IMR-90 (cell line): Measurements from ENCODE around the gene PITPNC1. TPM values are rescaled to one million over a fixed set of nuclear protein-coding genes. Genes with fewer than 3 reads are reported as not detected.

Source experiments
- ATAC-seq: fragments of 200-7000 bp; cut with Tn5 transposase; 2 replicates; pipeline ENCODE4 v1.9.1; 2020; ENCODE audit warnings: low read depth, mild to moderate bottlenecking, moderate library complexity
- BruUV-seq: library from RNA; stranded (reverse); fragments of 400-500 nt; replicated peaks from 2 replicates; lab custom pipeline; 2021; lab: Mats Ljungman, UMichigan
- CTCF ChIA-PET: fragments of 300-600 bp; formaldehyde crosslinking; extraction: SDS; loops from one replicate; lab custom pipeline; 2021; ENCODE audit warnings: antibody characterized with exemption; lab: Yijun Ruan, JAX
- POLR2A ChIA-PET: fragments of 300-600 bp; sonication (Branson Sonifier 250); formaldehyde crosslinking; loops from one replicate; lab custom pipeline; 2022; ENCODE audit warnings: antibody characterized with exemption; ENCODE audit not compliant: unreplicated experiment; lab: Charles Lee
- DNase-seq: peaks from one replicate; pipeline ENCODE4 v3.0.0; 2013
- H2AFZ ChIP-seq: replicated peaks from 2 replicates; pipeline ENCODE3; 2013; ENCODE audit warnings: low read length, mild to moderate bottlenecking; ENCODE audit not compliant: poor library complexity
- H2AK5ac ChIP-seq: 2 replicates; pipeline ENCODE4 v1.6.1; 2013; ENCODE audit warnings: low read depth, low read length, inconsistent platforms
- H2AK9ac ChIP-seq: replicated peaks from 2 replicates; pipeline ENCODE3; 2013; ENCODE audit warnings: mild to moderate bottlenecking, low read depth, low read length, moderate library complexity; ENCODE audit not compliant: poor library complexity
- H2BK120ac ChIP-seq: 2 replicates; pipeline ENCODE4 v1.6.1; 2013; ENCODE audit warnings: low read depth, low read length, inconsistent platforms
- H2BK15ac ChIP-seq: 3 replicates; pipeline ENCODE4 v1.6.1; 2013; ENCODE audit warnings: low read depth, low read length, inconsistent platforms
- H2BK20ac ChIP-seq: 2 replicates; pipeline ENCODE4 v1.6.1; 2013; ENCODE audit warnings: low read depth, mild to moderate bottlenecking, inconsistent platforms, low read length, moderate library complexity
- H2BK5ac ChIP-seq: 2 replicates; pipeline ENCODE4 v1.6.1; 2013; ENCODE audit warnings: mild to moderate bottlenecking, low read depth, low read length, inconsistent platforms; ENCODE audit not compliant: poor library complexity, severe bottlenecking
- H3K14ac ChIP-seq: replicated peaks from 2 replicates; pipeline ENCODE4 v1.6.1; 2013; ENCODE audit warnings: low read depth, low read length, inconsistent platforms
- H3K18ac ChIP-seq: 2 replicates; pipeline ENCODE4 v1.6.1; 2013; ENCODE audit warnings: low read depth, low read length, control low read depth
- H3K23ac ChIP-seq: 2 replicates; pipeline ENCODE4 v1.6.1; 2013; ENCODE audit warnings: low read depth, low read length, inconsistent platforms
- H3K27ac ChIP-seq: 2 replicates; pipeline ENCODE4 v1.5.1; 2013; ENCODE audit warnings: mild to moderate bottlenecking, control low read depth, low read length; ENCODE audit not compliant: insufficient read depth
- H3K27me3 ChIP-seq: 2 replicates; pipeline ENCODE4 v1.6.1; 2013; ENCODE audit warnings: low read length; ENCODE audit not compliant: control insufficient read depth, insufficient read depth
- H3K36me3 ChIP-seq: 2 replicates; pipeline ENCODE4 v1.6.1; 2013; ENCODE audit warnings: low read length, mixed read lengths; ENCODE audit not compliant: control insufficient read depth, insufficient read depth
- H3K4ac ChIP-seq: 2 replicates; pipeline ENCODE4 v1.6.1; 2013; ENCODE audit warnings: low read depth, low read length, inconsistent platforms
- H3K4me1 ChIP-seq: 2 replicates; pipeline ENCODE4 v1.6.1; 2013; ENCODE audit warnings: low read length, mixed read lengths; ENCODE audit not compliant: control insufficient read depth, insufficient read depth
- H3K4me2 ChIP-seq: 2 replicates; pipeline ENCODE4 v1.6.1; 2013; ENCODE audit warnings: low read depth, mild to moderate bottlenecking, control low read depth, low read length, moderate library complexity
- H3K4me3 ChIP-seq: 2 replicates; pipeline ENCODE4 v1.5.1; 2013; ENCODE audit warnings: low read depth, mild to moderate bottlenecking, control low read depth, low read length, moderate library complexity; ENCODE audit not compliant: insufficient read depth
- H3K56ac ChIP-seq: 2 replicates; pipeline ENCODE4 v1.6.1; 2013; ENCODE audit warnings: low read length, inconsistent platforms; ENCODE audit not compliant: insufficient read depth; ENCODE audit errors: extremely low read depth
- H3K79me1 ChIP-seq, 2 experiments: 2 replicates each; pipeline ENCODE4 v1.6.1; 2013; ENCODE audit warnings: low read length in 2 of 2, inconsistent platforms in 1 of 2, low read depth in 1 of 2
- H3K9ac ChIP-seq: 2 replicates; pipeline ENCODE4 v1.6.1; 2013; ENCODE audit warnings: low read depth, low read length, control low read depth
- H3K9me1 ChIP-seq: 2 replicates; pipeline ENCODE4 v1.6.1; 2013; ENCODE audit warnings: low read length, inconsistent platforms; ENCODE audit not compliant: insufficient read depth
- H3K9me3 ChIP-seq: 2 replicates; pipeline ENCODE4 v1.6.1; 2013; ENCODE audit warnings: low read length; ENCODE audit not compliant: control insufficient read depth, insufficient read depth
- H4K20me1 ChIP-seq: 2 replicates; pipeline ENCODE4 v1.6.1; 2013; ENCODE audit warnings: low read length, inconsistent platforms; ENCODE audit not compliant: insufficient read depth
- H4K5ac ChIP-seq: 2 replicates; pipeline ENCODE4 v1.6.1; 2013; ENCODE audit warnings: mild to moderate bottlenecking, low read depth, low read length, control low read depth
- H4K8ac ChIP-seq, 2 experiments: 2 replicates each; pipeline ENCODE4 v1.6.1; 2013; ENCODE audit warnings: low read depth in 2 of 2, low read length in 2 of 2, control low read depth in 1 of 2, inconsistent platforms in 1 of 2
- H4K91ac ChIP-seq: 2 replicates; pipeline ENCODE4 v1.6.1; 2013; ENCODE audit warnings: low read depth, low read length, inconsistent platforms; ENCODE audit not compliant: insufficient read depth
- BHLHE40 ChIP-seq: fragments of 150-350 bp; IDR thresholded peaks from 2 replicates; pipeline ENCODE4 v1.6.1; 2016; ENCODE audit warnings: mild to moderate bottlenecking, low read depth, low read length
- CEBPB ChIP-seq: IDR thresholded peaks from 2 replicates; pipeline ENCODE4 v1.6.1; 2012; ENCODE audit warnings: low read depth, low read length, improper control_type of control experiment
- CHD1 ChIP-seq: IDR thresholded peaks from 2 replicates; pipeline ENCODE4 v1.6.1; 2012; ENCODE audit warnings: low read depth, low read length, improper control_type of control experiment
- CTCF ChIP-seq: conservative IDR thresholded peaks from 2 replicates; pipeline ENCODE4 v1.5.1; 2012; ENCODE audit warnings: mild to moderate bottlenecking, low read depth, low read length, improper control_type of control experiment
- FOS ChIP-seq: fragments of 150-350 bp; IDR thresholded peaks from 2 replicates; pipeline ENCODE4 v1.6.1; 2016; ENCODE audit warnings: low read depth, low read length
- MAFK ChIP-seq: IDR thresholded peaks from 2 replicates; pipeline ENCODE4 v1.6.1; 2012; ENCODE audit warnings: low read depth, low read length, improper control_type of control experiment
- MAZ ChIP-seq: IDR thresholded peaks from 2 replicates; pipeline ENCODE4 v1.6.1; 2012; ENCODE audit warnings: low read depth, mild to moderate bottlenecking, low read length, improper control_type of control experiment, moderate library complexity, borderline replicate concordance
- MXI1 ChIP-seq: IDR thresholded peaks from 2 replicates; pipeline ENCODE4 v1.6.1; 2012; ENCODE audit warnings: low read depth, mild to moderate bottlenecking, low read length, moderate library complexity, borderline replicate concordance
- NFE2L2 ChIP-seq: fragments of 150-350 bp; IDR thresholded peaks from 2 replicates; pipeline ENCODE4 v1.6.1; 2016; ENCODE audit warnings: low read depth, mild to moderate bottlenecking, low read length
- POLR2A ChIP-seq: IDR thresholded peaks from 2 replicates; pipeline ENCODE4 v1.6.1; 2012; ENCODE audit warnings: mild to moderate bottlenecking, low read depth, low read length
- RAD21 ChIP-seq: IDR thresholded peaks from 2 replicates; pipeline ENCODE4 v1.6.1; 2012; ENCODE audit warnings: low read length, improper control_type of control experiment
- RCOR1 ChIP-seq: IDR thresholded peaks from 2 replicates; pipeline ENCODE4 v1.6.1; 2012; ENCODE audit warnings: mild to moderate bottlenecking, low read length, improper control_type of control experiment; ENCODE audit not compliant: insufficient replicate concordance
- RFX5 ChIP-seq: IDR thresholded peaks from 2 replicates; pipeline ENCODE4 v1.8.0; 2012; ENCODE audit warnings: low read depth, mild to moderate bottlenecking, low read length, moderate library complexity
- SMC3 ChIP-seq: fragments of 150-350 bp; IDR thresholded peaks from 2 replicates; pipeline ENCODE4 v1.6.1; 2016; ENCODE audit warnings: low read depth, mild to moderate bottlenecking, antibody characterized with exemption, low read length, moderate library complexity
- USF2 ChIP-seq: fragments of 150-350 bp; IDR thresholded peaks from 2 replicates; pipeline ENCODE4 v1.6.1; 2017; ENCODE audit warnings: mild to moderate bottlenecking, antibody characterized with exemption, low read length, low read depth
- WGBS, 2 experiments: methylation state at CpG; one replicate each; pipeline versions ENCODE4 v1.1.5 to v1.1.7; 2013; ENCODE audit warnings: missing lambda C conversion rate in 2 of 2; ENCODE audit not compliant: insufficient read length in 1 of 2; ENCODE audit errors: extremely low coverage in 2 of 2; 5-methylcytosine and 5-hydroxymethylcytosine counted together
- dilution Hi-C: fragments of 300-500 bp; cut with HindIII; formaldehyde crosslinking; loops from one replicate; pipeline ENCODE4 v1.14.3; 2018; ENCODE audit warnings: low sequenced_read_pairs; ENCODE audit not compliant: unreplicated experiment
- in situ Hi-C: fragments of 300-500 bp; cut with MboI; formaldehyde crosslinking; loops from 3 replicates; pipeline ENCODE4 v1.14.3; 2019; ENCODE audit warnings: low sequenced_read_pairs, inconsistent platforms, mixed read lengths
- intact Hi-C: fragments of 100-400 bp; cut with micrococcal nuclease; formaldehyde crosslinking; loops from 2 replicates; pipeline ENCODE4 v1.10.0; 2022
- polyA plus RNA-seq, 3 experiments: library from polyadenylated mRNA; depleted of rRNA; stranded (reverse); fragments of >200 nt; gene quantifications; 2 replicates each; pipeline ENCODE4 v1.2.3, GENCODE V29; 2012; ENCODE audit warnings: low replicate concordance in 1 of 3
- total RNA-seq: library from RNA; depleted of rRNA; stranded (reverse); fragments of >200 nt; gene quantifications from 2 replicates; pipeline ENCODE4 v1.2.3, GENCODE V29; 2012
- TF ChIP-seq, protein P1 (sequence below): fragments of 150-350 bp; IDR thresholded peaks from 2 replicates; pipeline ENCODE4 v1.6.1; 2016; ENCODE audit warnings: low read depth, mild to moderate bottlenecking, low read length, moderate library complexity, borderline replicate concordance

Gene PITPNC1
- total and polyA plus RNA-seq, 2 of the 4 experiments (the other 2 are of a cell fraction) = 4.1 TPM

GRCh38 chr17:67372751-67373150, 4.3 kb upstream of the PITPNC1 start:
- no peak overlapping the region for H4K8ac ChIP-seq
- H3K27me3 ChIP-seq = no peaks in the 10 kb centered on the region
- ChIA-PET CTCF (no interaction called here), POLR2A (no interaction called here)
- H3K4me1 ChIP-seq = peaks cover 5% of the 10 kb centered on the region
- BruUV-seq = no TSS peak
- H2BK20ac ChIP-seq = no peak overlapping the region
- in situ Hi-C loops (loop anchor here (5.0 kb wide), 1 partner anchor 315 kb away; no protein-coding TSS in a partner anchor), dilution Hi-C loops (no loop called here), intact Hi-C loops (no loop called here)
- H3K4me3 ChIP-seq = no peak overlapping the region
- no peak overlapping the region for H2AFZ ChIP-seq
- no peak overlapping the region for H2AK9ac ChIP-seq
- H2BK120ac ChIP-seq = no peak overlapping the region
- H3K9ac ChIP-seq = no peak overlapping the region
- no peaks in the 10 kb centered on the region for H3K36me3 ChIP-seq
- no peak overlapping the region for H3K18ac ChIP-seq
- no CpG with 5 or more reads among the region's 1 CpG for WGBS, 2 experiments
- H4K91ac ChIP-seq = no peak overlapping the region
- no peak overlapping the region for H3K23ac ChIP-seq
- H3K9me3 ChIP-seq = no peaks in the 10 kb centered on the region
- no peaks in the 10 kb centered on the region for H4K20me1 ChIP-seq
- H4K5ac ChIP-seq = no peak overlapping the region
- H3K27ac ChIP-seq = no peak overlapping the region
- H3K56ac ChIP-seq = no peak overlapping the region
- DNase-seq = no peak
- peaks cover 0 to 4% of the 10 kb centered on the region in 2 experiments; a peak in 1 of 4 replicates for H3K79me1 ChIP-seq
- no peak overlapping the region for H3K4me2 ChIP-seq
- ATAC-seq = no peak
- TF ChIP-seq MXI1 (no peak), RAD21 (no peak), CEBPB (no peak), CHD1 (no peak), SMC3 (no peak), CTCF (no peak), USF2 (no peak), RFX5 (no peak), MAZ (no peak), BHLHE40 (no peak), NFE2L2 (no peak), POLR2A (no peak), FOS (no peak), RCOR1 (no peak), MAFK (no peak)
- TF ChIP-seq, protein P1, sequence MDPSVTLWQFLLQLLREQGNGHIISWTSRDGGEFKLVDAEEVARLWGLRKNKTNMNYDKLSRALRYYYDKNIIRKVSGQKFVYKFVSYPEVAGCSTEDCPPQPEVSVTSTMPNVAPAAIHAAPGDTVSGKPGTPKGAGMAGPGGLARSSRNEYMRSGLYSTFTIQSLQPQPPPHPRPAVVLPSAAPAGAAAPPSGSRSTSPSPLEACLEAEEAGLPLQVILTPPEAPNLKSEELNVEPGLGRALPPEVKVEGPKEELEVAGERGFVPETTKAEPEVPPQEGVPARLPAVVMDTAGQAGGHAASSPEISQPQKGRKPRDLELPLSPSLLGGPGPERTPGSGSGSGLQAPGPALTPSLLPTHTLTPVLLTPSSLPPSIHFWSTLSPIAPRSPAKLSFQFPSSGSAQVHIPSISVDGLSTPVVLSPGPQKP = no peak
- no peak overlapping the region for H2AK5ac ChIP-seq
- H2BK5ac ChIP-seq = no peak overlapping the region
- H3K14ac ChIP-seq = no peak overlapping the region
- no peak overlapping the region for H3K4ac ChIP-seq
- no peak overlapping the region for H2BK15ac ChIP-seq
- H3K9me1 ChIP-seq = no peaks in the 10 kb centered on the region; the same call in 1 of the 2 replicates
